HPDE6-E6E7 (cell line): Measurements from ENCODE around the gene LRRTM4.
A peak's percentile ranks its signal among the peaks of the same experiment; 100 is the strongest.

Experiments used
- DNase-seq: peaks from one replicate; pipeline ENCODE4 v3.0.0; 2011; ENCODE audit warnings: missing footprints; ENCODE audit errors: extremely low spot score

The LRRTM4 gene

GRCh38 chr2:77470096-77470495, 52.1 kb downstream of the LRRTM4 start:
- DNase-seq: no peak

- no peak for DNase-seq
Observed at GRCh38 chr2:77469106-77469505, 53.1 kb downstream of the LRRTM4 start.

- DNase-seq: no peak
Observed at GRCh38 chr2:77459840-77460239, 62.3 kb downstream of the LRRTM4 start.

GRCh38 chr2:77458216-77458615, 64.0 kb downstream of the LRRTM4 start:
- DNase-seq: no peak

- no peak for DNase-seq
Observed at GRCh38 chr2:77457665-77458064, 64.5 kb downstream of the LRRTM4 start.

- no peak for DNase-seq
Observed at GRCh38 chr2:77443076-77443475, 79.1 kb downstream of the LRRTM4 start.

- no peak for DNase-seq
Observed at GRCh38 chr2:77434880-77435279, 87.3 kb downstream of the LRRTM4 start.

- DNase-seq: no peak
Observed at GRCh38 chr2:77428946-77429345, 93.2 kb downstream of the LRRTM4 start.

GRCh38 chr2:77421971-77422370, 100.2 kb downstream of the LRRTM4 start:
- DNase-seq: no peak

GRCh38 chr2:77418537-77418936, 103.6 kb downstream of the LRRTM4 start:
- no peak for DNase-seq

- DNase-seq: no peak
Observed at GRCh38 chr2:77404189-77404588, 118.0 kb downstream of the LRRTM4 start.

- no peak for DNase-seq
Observed at GRCh38 chr2:77398970-77399600, 123.1 kb downstream of the LRRTM4 start.

GRCh38 chr2:77397763-77398162, 124.4 kb downstream of the LRRTM4 start:
- DNase-seq: peak; percentile 9

- no peak for DNase-seq
Observed at GRCh38 chr2:77395011-77395410, 127.2 kb downstream of the LRRTM4 start.

- DNase-seq: no peak
Observed at GRCh38 chr2:77391119-77391518, 131.1 kb downstream of the LRRTM4 start.

- DNase-seq: no peak
Observed at GRCh38 chr2:77387324-77387723, 134.9 kb downstream of the LRRTM4 start.

- no peak for DNase-seq
Observed at GRCh38 chr2:77372636-77373035, 149.5 kb downstream of the LRRTM4 start.

GRCh38 chr2:77370511-77370910, 151.7 kb downstream of the LRRTM4 start:
- DNase-seq: no peak

- DNase-seq: no peak
Observed at GRCh38 chr2:77363277-77363676, 158.9 kb downstream of the LRRTM4 start.

GRCh38 chr2:77348821-77349220, 173.4 kb downstream of the LRRTM4 start:
- no peak for DNase-seq

- no peak for DNase-seq
Observed at GRCh38 chr2:77336013-77336412, 186.2 kb downstream of the LRRTM4 start.

GRCh38 chr2:77328134-77328931, 193.8 kb downstream of the LRRTM4 start:
- DNase-seq: no peak

- no peak for DNase-seq
Observed at GRCh38 chr2:77325395-77325794, 196.8 kb downstream of the LRRTM4 start.
